Measurements from ENCODE around the gene MED25. TPM values are rescaled to one million over a fixed set of nuclear protein-coding genes. Genes with fewer than 3 reads are reported as not detected.

MED25 gene
- total and polyA plus RNA-seq, 2 experiments from 2014 or later: 29.6 to 83.9 TPM

DNA sequence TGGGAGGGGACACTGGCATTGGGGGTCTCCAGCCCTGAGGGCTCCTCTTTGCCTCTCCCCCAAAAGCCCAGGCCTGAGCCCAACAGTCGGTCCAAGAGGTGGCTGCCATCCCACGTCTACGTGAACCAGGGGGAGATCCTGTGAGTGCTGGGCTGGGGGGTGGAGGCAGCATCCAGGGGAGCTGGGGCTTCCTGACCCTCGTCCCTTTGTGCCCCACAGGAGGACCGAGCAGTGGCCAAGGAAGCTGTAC lies 39.7 kb downstream of the MED25 start:
- H3K36me3 ChIP-seq (replicated peaks; ENCODE audit: insufficient read depth, low read depth): peaks cover 5% of the 10 kb centered on the region
- no peak overlapping the region for H3K4me2 ChIP-seq
- peaks cover 57% of the 10 kb centered on the region for H4K20me1 ChIP-seq (ENCODE audit: insufficient read depth, poor library complexity, severe bottlenecking)
- no peak overlapping the region for H2AFZ ChIP-seq
- WGBS (ENCODE audit: low lambda C conversion rate, missing lambda C conversion rate): 97% methylated on average over 4 of the region's 5 CpGs
- no peak overlapping the region for H3K27ac ChIP-seq
- TF ChIP-seq, protein P1, sequence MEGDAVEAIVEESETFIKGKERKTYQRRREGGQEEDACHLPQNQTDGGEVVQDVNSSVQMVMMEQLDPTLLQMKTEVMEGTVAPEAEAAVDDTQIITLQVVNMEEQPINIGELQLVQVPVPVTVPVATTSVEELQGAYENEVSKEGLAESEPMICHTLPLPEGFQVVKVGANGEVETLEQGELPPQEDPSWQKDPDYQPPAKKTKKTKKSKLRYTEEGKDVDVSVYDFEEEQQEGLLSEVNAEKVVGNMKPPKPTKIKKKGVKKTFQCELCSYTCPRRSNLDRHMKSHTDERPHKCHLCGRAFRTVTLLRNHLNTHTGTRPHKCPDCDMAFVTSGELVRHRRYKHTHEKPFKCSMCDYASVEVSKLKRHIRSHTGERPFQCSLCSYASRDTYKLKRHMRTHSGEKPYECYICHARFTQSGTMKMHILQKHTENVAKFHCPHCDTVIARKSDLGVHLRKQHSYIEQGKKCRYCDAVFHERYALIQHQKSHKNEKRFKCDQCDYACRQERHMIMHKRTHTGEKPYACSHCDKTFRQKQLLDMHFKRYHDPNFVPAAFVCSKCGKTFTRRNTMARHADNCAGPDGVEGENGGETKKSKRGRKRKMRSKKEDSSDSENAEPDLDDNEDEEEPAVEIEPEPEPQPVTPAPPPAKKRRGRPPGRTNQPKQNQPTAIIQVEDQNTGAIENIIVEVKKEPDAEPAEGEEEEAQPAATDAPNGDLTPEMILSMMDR (IDR thresholded peaks at IDR 0.05; ENCODE audit: poor library complexity): no peak
- TF ChIP-seq EZH2phosphoT487 (IDR thresholded peaks at IDR 0.05; ENCODE audit: low read depth, severe bottlenecking, unreplicated experiment) (no peak), EZH2 (IDR thresholded peaks at IDR 0.05; ENCODE audit: borderline replicate concordance) (no peak)
- no peak for DNase-seq (ENCODE audit: low spot score)
- H3K4me3 ChIP-seq: no peak overlapping the region
- H3K9me3 ChIP-seq (ENCODE audit: low read depth): no peaks in the 10 kb centered on the region
- no peaks in the 10 kb centered on the region for H3K9me2 ChIP-seq (replicated peaks; ENCODE audit: insufficient read depth)
- peaks cover 9% of the 10 kb centered on the region for H3K4me1 ChIP-seq (ENCODE audit: insufficient read depth)
- no peaks in the 10 kb centered on the region for H3K27me3 ChIP-seq
- peaks cover 37% of the 10 kb centered on the region for H3K79me2 ChIP-seq

DNA sequence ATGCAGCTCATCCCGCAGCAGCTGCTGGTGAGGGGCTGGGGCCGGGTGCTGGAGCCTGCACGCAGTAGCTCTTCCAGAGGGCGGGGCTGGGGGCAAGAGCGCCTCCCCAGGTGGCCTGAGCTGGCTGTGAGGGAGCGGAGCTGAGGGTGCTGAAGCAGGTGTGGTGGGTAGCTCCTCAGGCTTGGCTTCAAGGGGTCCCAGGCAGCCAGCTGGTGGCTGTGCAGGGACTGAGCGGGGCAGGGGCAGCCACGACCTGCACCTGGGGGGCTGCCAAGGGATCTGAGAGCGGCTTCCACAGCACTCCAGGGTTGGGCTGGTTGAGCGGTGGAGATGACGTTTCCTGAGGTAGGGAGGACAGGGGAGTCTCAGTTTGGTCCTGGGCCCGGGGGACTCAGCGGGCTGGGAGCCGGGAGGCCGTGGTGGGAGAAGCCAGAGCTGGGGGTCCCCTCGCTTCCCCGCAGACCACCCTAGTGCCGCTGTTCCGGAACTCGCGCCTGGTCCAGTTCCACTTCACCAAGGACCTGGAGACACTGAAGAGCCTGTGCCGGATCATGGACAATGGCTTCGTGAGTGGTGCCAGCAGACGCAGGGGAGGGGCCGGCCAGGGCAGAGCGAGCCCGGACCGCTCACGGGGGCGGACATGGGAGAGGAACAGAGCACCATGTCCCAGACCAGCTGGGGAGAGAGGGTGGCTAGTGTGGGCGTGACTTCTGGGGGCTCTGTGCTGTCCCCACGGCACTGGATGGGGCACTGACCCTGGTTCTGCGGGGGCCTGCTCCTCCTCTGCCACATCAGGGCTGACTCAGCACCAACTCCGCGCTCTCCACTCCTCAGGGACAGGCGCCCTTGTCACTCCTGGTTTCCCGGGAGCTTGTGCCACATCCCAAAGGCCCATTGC lies 40.2 kb downstream of the MED25 start:
- no peak overlapping the region for H2AFZ ChIP-seq
- peaks cover 51% of the 10 kb centered on the region for H4K20me1 ChIP-seq (ENCODE audit: insufficient read depth, poor library complexity, severe bottlenecking)
- no peak overlapping the region for H3K4me2 ChIP-seq
- peaks cover 5% of the 10 kb centered on the region for H3K4me1 ChIP-seq (ENCODE audit: insufficient read depth)
- H3K9me2 ChIP-seq (replicated peaks; ENCODE audit: insufficient read depth): no peaks in the 10 kb centered on the region
- H3K9me3 ChIP-seq (ENCODE audit: low read depth): no peaks in the 10 kb centered on the region
- no peak overlapping the region for H3K4me3 ChIP-seq
- no peak for DNase-seq (ENCODE audit: low spot score)
- no peaks in the 10 kb centered on the region for H3K27me3 ChIP-seq
- WGBS (ENCODE audit: low lambda C conversion rate, missing lambda C conversion rate): 91% methylated on average over 33 of the region's 37 CpGs
- H3K27ac ChIP-seq: no peak overlapping the region
- H3K36me3 ChIP-seq (replicated peaks; ENCODE audit: insufficient read depth, low read depth): peaks cover 5% of the 10 kb centered on the region
- peaks cover 31% of the 10 kb centered on the region for H3K79me2 ChIP-seq
- TF ChIP-seq EZH2phosphoT487 (IDR thresholded peaks at IDR 0.05; ENCODE audit: low read depth, severe bottlenecking, unreplicated experiment) (no peak), EZH2 (IDR thresholded peaks at IDR 0.05; ENCODE audit: borderline replicate concordance) (no peak)
- TF ChIP-seq, protein P1 (IDR thresholded peaks at IDR 0.05; ENCODE audit: poor library complexity): no peak

DNA sequence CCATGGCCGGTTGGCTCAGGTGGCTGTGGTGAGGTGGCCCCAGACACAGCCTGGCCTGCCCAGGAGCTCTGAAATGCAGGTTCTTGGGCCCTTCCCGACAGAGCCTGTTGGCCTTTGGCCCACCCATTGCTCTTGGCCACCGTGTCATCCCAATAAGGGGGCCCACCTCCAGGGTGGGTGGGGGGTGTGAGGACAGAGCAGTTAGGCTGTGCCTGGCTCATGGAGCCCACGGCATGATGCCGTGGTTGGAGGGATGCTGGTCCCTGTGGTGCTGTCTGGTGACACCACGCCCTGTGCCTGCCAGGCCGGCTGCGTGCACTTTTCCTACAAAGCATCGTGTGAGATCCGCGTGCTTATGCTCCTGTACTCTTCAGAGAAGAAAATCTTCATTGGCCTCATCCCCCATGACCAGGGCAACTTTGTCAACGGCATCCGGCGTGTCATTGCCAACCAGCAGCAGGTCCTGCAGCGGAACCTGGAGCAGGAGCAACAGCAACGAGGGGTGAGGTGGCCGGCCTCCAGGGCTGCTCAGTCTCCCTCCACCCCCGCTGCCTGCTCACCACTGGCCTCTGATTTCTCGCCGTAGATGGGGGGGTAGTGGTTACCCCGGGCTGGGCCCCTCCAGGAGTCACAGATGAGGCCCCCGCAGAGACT lies 41.7 kb downstream of the MED25 start:
- no peak overlapping the region for H3K27ac ChIP-seq
- peaks cover 5% of the 10 kb centered on the region for H3K36me3 ChIP-seq (replicated peaks; ENCODE audit: insufficient read depth, low read depth)
- H3K4me3 ChIP-seq: no peak overlapping the region
- H2AFZ ChIP-seq: no peak overlapping the region
- H3K9me2 ChIP-seq (replicated peaks; ENCODE audit: insufficient read depth): no peaks in the 10 kb centered on the region
- H3K4me1 ChIP-seq (ENCODE audit: insufficient read depth): peaks cover 5% of the 10 kb centered on the region
- H3K9me3 ChIP-seq (ENCODE audit: low read depth): no peaks in the 10 kb centered on the region
- WGBS (ENCODE audit: low lambda C conversion rate, missing lambda C conversion rate): 89% methylated on average over 22 of the region's 22 CpGs
- peaks cover 40% of the 10 kb centered on the region for H4K20me1 ChIP-seq (ENCODE audit: insufficient read depth, poor library complexity, severe bottlenecking)
- H3K79me2 ChIP-seq: peaks cover 28% of the 10 kb centered on the region
- TF ChIP-seq, protein P1 (IDR thresholded peaks at IDR 0.05; ENCODE audit: poor library complexity): no peak
- no peak for TF ChIP-seq EZH2phosphoT487 (IDR thresholded peaks at IDR 0.05; ENCODE audit: low read depth, severe bottlenecking, unreplicated experiment)
- H3K4me2 ChIP-seq: no peak overlapping the region
- no peaks in the 10 kb centered on the region for H3K27me3 ChIP-seq
- no peak for DNase-seq (ENCODE audit: low spot score)

Data from hepatocyte (in vitro differentiated cells).